C4-2B (cell line): ENCODE results near the gene MRC2.

Experiments used
- H3K27ac ChIP-seq: fragments of 450-650 bp; 2 replicates; pipeline ENCODE4 v1.5.1; 2017
- CTCF ChIP-seq: fragments of 450-650 bp; conservative IDR thresholded peaks from 2 replicates; pipeline ENCODE4 v1.5.1; 2017; ENCODE audit warnings: mild to moderate bottlenecking
- ZFX ChIP-seq: fragments of 450-650 bp; IDR thresholded peaks from 2 replicates; pipeline ENCODE4 v1.6.1; 2017

MRC2 gene

GRCh38 chr17:62625184-62625869 is 2.1 kb upstream of the MRC2 start:
- H3K27ac ChIP-seq: no peak overlapping the region
- TF ChIP-seq CTCF: no peak
- no peak for TF ChIP-seq ZFX

GRCh38 chr17:62625870-62626200 is 1.6 kb upstream of the MRC2 start:
- H3K27ac ChIP-seq: no peak overlapping the region
- TF ChIP-seq ZFX: no peak
- no peak for TF ChIP-seq CTCF

GRCh38 chr17:62626719-62627218 is 701 bp upstream of the MRC2 start:
- no peak for TF ChIP-seq ZFX
- no peak for TF ChIP-seq CTCF
- no peak overlapping the region for H3K27ac ChIP-seq

DNA sequence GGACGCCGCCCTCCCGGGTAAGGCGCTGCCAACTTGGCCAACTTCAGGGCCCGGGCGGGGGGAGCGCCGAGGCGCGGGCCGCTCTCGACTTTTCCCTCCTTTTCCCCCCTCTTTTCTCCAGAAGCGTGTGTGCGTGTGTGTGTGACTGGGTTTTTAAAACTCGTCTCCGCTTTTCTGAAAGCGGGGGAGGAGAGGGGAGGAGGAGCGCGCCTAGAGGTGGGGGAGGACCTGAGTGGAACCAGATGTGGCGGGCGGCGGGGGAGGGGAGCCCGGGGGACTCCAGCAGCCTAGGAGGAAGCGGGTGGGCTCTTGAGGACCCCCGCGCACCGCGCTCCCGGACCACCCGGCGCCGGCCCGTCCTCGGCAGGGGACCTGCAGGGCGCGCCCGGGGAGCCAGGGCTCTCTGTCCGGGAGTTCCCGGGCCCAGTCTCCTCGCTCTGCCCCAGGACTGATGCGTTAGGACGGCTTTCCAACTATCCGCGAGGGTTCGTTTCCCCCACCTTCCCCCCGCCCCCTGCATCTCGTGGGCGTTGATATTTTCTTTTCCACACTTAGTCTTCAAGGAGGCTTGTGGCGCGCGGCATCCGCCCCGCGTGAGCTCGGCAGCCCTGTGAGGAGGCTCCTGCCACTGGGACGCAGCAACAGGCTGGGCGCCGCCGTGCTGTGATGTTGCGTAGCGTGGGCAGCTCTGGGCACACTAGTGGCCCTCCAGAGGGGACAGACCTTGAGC is 599 bp downstream of the MRC2 start:
- no peak overlapping the region for H3K27ac ChIP-seq
- TF ChIP-seq ZFX (no peak), CTCF (no peak)

DNA sequence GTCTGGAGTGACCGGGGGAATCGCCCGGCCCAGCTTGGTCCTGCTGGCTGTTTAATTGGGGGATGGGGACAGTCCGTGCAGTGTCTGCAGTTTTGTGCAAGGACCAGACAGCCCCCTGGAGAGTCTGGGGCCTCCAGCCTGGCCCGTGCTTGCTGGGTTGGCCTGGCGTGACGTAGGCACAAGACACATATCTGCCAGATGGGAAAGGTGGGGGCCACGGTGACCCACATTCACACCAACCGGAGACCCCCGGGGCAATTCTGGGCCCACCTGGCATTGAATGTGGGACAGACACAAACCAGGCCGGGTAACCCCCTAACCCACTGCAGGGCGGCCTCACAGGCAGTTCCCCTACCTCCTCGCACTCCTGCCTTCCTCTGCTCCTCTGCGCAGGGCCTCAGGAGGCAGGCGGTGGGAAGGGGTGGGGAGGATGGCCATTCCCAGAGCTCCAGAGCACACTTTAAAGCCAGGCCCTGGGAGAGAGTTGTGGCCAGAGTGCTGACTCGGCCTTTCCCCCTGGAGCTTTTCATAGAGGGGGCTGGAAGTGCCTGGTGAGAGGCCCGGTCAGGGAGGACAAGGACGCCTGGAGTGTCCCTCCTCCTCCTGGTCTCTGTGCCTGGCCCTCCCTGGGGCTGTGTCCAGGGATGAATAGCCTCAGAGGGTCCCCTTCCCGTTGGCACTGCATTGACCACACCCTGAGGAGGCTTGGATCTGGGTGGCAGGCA is 1.5 kb downstream of the MRC2 start:
- no peak overlapping the region for H3K27ac ChIP-seq
- TF ChIP-seq CTCF: no peak
- TF ChIP-seq ZFX: no peak

- H3K27ac ChIP-seq: no peak overlapping the region
- no peak for TF ChIP-seq ZFX
Observed at GRCh38 chr17:62629556-62630364, 2.3 kb downstream of the MRC2 start.

- TF ChIP-seq CTCF (no peak), ZFX (no peak)
- H3K27ac ChIP-seq: no peak overlapping the region
Observed at GRCh38 chr17:62630365-62631085, 3.1 kb downstream of the MRC2 start.
